GM18517 (cell line): ENCODE measurements around the gene RAB20.

Experiments used
- ATAC-seq: cut with Tn5 transposase; IDR thresholded peaks from one replicate; pipeline ENCODE4 v1.9.1; 2021; ENCODE audit warnings: mild to moderate bottlenecking, moderate library complexity; ENCODE audit not compliant: unreplicated experiment

Gene RAB20

DNA sequence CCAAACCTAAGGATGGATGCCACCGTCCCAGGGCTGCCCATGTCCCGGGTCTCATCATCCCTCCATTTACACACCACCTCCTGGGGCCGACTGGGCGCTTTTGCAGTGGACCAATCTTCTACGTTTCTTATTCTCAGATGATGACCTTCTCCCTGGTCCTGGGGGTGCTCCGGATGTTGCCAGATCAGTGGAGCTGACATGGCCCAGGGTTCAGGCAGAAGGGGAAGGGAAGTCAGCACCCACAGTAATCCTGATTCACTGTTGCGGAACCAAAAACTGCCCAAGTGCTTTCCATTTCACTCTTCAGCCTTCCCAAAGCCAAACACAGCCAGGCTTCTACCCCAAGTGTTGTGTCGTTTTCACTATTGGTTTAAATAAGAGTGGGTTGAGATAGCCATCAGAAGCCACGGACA, 29.8 kb downstream of the RAB20 start:
- ATAC-seq: no peak

DNA sequence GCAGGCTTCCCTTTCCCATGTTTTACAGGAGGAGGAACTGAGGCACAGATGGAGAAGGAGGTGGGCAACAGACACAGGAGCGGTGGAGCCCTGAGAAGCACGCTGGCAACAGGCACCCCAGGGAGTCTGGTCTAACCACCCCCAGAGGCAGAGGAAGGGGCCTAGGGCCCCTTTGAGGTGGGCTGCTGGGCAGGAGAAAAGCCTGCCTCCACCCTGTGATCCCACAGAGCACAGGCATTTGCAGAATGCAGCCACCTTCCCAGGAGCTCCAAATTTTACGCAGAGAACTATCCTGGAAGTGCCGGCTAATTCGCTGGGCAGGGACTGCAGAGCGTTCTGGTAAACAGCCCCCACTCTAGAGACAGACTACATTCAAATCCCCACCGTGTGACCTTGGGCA, 30.4 kb downstream of the RAB20 start:
- no peak for ATAC-seq

DNA sequence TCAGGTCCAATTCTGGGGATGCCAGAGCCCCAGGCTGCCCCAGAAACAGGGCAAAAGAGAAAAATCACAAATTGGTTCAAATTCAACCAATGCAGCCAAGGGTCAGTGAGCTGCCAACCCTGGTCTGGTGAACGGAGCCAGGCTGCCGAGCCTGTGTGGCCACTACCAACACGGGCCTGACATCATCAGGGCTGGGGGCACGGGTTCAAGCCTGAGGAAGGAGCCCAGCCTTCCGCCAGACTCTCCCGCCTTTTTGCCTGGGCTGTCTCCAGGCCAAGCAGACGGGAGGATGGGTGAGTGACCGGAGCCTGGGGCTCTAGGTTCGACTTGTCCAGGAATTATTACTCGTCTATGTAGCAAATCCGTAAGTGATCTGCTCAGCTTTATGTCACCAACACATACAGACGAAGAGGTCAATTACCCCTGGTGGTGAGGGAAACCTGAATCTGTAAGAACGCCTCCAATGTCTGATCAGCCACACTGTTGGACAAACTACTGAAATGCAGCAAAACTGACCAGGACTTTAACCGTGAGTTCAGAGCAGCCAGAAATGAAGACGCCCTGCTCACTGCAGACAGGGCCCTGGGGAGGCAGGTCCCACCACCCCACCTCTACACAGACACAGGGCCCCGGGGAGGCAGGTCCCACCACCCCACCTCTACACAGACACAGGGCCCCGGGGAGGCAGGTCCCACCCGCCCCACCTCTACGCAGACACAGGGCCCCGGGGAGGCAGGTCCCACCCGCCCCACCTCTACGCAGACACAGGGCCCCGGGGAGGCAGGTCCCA, 31.8 kb downstream of the RAB20 start:
- no peak for ATAC-seq

DNA sequence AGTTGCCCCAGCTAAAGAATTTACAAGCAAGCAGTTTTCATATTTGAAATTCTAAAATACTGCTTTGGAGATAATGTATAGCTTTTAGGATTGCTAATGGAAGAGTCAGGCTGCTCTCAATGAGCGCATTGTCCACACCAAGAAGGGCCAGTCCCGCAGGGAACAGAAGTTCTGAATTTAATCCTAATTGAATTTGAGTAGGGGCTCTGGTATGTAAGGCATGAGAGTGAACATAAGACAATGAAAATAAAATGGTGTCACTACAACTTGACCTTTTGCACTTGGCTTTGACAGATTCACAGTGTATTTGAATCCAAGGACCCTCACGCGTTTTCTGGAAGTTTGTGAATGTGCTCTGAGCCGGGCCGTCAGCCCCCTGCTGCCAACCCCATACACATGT, 32.6 kb downstream of the RAB20 start:
- no peak for ATAC-seq

DNA sequence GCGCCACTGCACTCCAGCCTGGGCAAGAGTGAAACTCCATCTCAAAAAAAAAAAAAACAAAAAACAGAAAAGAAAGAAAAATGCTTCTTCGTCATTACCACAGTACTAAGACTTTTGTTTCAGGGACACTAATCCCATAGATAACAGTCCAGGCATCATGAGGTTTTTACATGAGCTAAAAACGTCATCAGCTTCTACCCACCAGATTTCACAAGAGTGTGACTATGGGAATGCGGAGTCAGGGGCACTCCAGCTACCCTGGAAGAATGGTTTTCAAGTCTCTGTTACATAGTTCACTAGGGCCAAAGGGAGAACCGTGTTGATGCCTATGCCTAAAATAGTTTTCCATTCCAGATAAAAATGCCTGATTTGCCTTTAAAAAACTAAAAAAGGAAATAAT, 33.2 kb downstream of the RAB20 start:
- ATAC-seq: no peak

DNA sequence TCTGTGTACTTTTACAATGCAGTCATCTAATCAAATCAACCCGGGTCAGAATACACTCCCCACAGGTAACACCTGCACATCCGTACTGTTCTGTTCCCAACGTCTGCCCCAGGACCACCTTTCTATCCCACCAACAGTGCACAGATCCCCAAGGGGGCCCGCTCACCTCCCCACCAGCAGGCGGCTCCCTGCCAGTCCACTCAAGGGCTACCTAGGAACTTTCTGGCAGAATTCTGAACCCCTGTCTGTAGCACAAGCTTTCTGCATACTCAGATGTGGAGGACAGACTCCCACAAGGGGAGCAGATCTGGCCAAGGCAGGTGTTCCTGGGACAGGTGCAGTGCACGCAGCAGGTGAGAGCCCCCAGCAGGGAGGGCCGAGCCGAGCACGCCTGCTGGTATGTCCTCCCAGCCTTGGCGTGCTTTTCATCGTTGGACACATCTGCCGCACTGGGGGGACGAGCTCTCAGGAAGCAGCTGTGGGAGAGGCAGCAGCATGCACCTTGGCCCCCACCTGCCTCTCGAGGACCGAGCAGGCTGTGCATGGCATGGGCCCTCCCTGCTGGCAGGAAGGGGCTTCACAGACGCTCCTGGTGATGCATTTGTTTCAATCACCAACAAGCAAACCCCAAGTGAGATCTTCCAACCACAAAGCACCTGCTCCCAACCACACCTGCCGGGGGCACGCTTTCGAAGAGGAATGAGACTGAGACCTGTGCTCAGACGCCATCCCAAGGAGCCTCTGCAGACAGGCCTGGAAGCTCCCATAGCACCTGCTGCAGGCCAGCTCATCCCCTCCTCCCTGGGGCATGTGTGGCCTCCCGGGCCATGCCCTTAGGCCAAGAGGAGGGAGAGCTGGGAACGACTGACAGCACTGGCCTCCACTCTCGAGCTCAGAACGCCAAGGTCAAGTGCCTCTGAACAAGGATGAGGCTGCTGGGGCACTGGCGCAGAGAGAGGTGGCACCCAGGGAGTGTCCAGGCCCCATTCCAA, 35.9 kb downstream of the RAB20 start:
- ATAC-seq: peak; percentile 81

DNA sequence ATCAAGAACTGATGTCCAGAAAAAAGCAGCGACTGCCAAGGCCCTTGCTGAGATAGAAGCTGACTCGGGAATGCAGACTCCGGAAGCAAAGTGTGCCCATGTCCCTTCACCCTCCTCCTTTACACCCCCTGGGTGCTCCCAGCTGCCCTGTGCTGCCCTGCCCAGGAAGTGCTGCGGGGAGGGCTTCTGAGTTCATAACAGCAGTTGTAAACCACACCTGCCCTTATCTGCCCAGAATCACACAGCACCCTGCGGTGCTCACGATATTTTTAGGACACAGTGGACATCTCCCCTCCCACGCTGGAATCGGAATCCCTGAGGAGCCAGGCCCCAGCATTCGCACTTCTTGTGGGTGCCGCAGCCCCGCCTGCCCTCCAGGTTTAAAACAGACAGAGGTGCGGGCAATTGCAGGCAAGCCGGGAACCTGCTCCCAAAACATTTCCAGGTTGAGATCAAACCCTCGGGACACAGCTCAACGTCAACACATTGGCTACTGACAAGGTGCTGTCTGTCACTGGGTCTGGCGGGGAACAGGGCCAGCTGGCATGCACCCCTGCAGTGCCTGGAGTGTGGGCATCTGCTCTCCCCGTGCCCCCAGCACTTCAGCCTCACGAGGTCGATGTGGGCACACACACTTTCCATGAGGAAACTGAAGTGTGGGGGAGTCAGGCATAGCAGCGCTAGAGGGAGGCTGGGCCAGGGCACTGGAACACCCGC, 36.8 kb downstream of the RAB20 start:
- no peak for ATAC-seq

DNA sequence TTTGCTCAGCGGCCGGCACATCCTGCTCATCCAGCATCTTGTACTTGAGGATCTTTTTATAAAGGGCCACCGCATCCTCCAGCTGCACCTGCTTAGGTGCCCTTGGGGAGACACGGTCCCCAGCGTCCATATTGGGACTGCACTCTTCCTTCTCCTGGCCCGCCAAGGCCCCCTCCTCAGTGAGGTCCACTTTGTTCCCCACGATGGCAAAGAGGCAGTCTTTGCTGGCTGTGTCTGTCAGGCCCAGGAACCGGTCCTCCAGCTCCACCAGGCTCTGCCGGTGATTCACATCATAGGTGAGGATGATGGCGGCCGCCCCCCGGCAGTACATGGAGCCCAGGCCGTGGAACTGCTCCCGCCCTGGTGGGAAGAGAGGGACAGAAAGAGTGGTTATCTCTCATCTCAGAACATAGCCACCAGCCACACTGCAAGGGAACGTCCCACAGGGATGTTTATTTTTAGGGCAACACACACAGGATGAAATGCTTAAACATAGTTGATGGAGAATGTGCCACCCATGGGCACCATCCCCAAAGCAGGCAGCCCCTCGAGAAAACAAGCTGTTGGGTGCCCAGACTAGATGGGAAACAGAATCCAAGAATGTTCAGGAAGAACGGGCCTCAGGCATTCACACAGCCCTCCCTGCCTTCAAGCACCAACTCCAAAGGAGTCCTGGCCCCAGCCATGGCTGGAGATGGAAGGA, 37.5 kb downstream of the RAB20 start:
- ATAC-seq: no peak

DNA sequence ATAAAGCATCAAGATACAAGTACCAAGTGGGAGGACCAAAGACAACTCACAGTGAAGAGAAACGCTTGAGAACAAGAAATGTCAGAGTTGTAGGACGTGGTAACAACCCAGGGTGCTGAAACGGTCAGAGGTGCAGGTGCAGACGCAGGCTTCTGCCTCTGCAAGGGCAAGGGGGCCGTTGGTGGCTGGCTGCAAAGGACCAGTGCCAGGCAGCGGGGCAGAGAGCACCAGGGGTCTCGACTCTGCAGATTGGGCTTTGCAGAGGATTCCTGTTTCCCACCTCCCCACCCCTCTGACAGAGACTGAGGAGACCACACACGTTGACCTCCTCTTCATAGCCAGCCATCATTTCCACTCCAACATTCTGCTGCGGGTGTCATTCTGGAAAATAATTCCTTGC, 38.3 kb downstream of the RAB20 start:
- ATAC-seq: no peak

DNA sequence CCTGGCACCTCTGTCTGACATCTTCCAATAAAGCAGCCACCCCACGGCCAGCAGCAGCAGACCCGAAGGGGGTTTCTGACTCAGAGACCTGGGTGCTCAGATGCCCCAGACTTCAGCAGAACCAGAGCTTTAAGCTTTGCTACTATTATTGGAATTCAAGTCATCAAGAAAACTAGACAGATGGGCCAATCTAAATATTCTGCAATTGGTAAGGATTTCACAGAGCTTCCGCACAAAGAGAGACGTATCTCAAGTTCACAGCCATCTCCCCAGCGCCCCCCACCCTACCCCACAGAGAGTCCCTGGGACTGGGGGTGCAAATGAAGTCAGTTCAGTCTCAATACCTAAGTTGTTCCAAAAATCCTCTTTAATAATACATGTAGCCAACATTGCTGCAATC, 38.8 kb downstream of the RAB20 start:
- ATAC-seq: no peak

DNA sequence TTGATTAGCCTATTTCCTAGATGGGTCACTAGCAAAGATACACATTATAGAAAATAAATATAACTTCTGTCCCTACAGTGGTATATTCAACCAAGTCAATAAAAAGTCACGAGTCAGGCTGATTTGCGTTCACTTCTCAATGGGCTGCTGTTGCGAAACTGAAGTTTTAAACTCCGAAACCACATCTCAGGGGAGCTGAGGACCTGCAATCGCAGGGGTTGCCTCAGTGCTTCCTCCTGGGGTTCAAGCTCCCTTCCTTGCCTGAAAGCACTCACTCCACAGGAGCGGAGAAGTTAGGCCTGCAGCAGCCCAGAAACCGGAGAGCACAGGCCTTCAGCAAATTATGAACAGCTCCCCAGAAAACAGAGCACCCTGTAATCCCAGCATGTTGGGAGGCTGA, 39.6 kb downstream of the RAB20 start:
- no peak for ATAC-seq

DNA sequence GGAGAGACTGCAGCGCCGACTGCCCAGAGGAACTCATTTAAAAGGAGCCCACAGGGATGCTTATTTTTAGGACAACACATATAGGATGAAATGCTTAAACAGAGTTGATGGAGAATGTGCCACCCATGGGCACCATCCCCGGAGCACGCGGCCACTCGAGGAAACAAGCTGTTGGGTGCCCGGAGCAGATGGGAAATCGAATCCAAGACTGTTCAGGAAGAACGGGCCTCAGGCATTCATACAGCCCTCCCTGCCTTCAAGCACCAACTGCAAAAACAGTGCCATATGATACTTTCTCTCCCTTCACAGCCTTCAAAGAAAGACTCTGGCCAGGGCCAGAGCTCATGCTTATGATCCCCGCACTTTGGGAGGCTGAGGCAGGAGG, 40.2 kb downstream of the RAB20 start:
- no peak for ATAC-seq

DNA sequence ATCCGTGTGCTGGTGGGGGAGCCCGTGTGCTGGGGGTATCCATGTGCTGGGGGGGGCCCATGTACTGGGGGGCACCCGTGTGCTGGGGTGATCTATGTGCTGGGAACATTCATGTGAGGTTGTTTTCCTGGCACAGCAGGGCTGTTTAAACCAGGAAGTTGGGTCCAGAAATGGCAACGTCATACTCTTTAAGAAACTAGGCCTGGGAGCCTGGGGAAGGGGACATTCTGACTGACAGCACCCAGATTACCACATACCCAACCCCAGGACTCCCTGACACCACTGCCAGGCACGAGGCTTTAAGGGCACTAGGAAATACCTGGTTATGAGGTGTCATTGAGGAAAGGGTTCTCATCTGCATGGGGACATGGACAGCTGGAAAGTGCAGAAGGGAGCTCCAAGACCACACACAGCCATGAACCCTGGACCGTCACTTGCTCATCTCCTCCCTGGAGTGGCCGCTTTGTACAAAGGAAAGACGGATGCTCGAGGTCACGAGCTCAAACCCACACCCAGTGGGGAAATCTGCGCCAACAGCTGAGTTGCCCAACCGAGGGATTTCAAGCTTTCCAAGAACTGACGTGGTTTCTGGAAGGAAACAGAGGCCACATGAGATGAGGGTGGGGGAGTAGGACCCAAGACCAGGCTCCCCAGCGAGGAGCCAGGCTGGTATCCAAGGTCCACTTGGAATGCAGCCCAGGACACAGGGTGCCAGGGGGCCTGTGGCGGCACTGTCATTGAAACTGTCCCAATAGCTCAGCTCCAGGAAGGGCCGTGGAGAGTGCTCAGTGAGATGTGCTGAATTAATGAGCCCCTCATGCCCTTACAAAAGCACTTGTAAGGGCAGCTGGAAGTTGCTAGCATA, 40.9 kb downstream of the RAB20 start:
- no peak for ATAC-seq

DNA sequence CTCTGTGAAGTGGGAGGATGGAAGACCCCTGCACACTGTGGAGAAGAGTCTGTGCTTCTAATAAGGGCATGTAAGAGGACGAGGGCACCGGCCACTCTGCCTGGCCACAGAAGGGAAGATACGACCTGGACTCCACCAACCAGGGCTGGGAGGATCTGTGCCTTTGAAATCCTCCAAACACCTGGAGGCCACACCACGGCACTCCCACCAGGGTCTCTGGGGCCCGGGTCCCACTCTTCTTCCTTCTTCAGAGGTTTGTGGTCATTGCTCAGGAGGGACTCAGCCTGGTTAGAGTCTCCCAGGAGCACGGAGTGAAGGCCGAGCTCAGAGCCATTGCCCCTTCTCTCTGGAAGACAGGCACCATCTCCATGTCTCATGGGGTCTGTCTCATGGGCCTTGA, 42.0 kb downstream of the RAB20 start:
- ATAC-seq: no peak

DNA sequence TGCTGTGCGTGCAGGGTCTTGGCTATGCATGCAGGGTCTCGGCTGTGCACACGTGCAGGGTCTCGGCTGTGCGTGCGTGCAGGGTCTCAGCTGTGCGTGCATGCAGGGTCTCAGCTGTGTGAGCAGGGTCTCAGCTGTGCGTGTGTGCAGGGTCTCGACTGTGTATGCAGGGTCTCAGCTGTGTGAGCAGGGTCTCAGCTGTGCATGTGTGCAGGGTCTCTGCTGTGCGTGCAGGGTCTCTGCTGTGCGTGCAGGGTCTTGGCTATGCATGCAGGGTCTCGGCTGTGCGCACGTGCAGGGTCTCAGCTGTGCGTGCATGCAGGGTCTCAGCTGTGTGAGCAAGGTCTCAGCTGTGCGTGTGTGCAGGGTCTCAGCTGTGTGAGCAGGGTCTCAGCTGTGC, 42.5 kb downstream of the RAB20 start:
- no peak for ATAC-seq

DNA sequence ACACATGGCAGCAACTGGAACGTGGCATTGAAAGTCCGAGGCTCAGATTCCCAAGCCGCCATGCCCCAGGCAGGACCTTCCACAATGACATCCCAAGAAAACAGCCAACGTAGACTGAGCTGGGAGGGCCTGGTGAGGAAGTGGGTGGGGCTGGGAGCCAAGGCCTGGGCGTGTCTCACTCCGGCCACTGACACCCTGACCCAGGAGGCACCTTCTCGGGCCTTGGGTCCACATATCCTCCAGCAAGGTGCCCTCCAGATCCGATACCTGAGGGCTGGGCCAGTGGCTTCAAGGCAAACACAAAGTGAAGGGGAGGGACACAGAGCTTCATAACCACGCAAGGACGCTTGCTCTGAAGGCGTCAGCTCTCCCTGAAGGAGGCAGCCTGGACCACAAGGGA, 43.0 kb downstream of the RAB20 start:
- ATAC-seq: no peak

DNA sequence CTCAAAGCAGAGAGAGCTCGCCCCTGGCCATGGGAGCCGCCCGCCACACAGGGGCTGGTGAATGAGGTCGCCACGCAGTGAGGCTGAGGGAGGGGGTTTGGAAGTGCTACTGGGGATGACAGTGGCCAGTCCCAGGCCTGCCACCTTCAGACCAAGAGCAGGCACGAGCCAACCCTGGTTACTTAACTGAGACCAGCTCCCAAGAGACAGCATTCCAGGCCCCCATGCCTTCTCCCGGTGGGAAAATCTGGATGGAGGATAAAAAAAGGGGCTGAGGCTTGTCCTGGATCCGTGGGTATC, 43.3 kb downstream of the RAB20 start:
- ATAC-seq: no peak

DNA sequence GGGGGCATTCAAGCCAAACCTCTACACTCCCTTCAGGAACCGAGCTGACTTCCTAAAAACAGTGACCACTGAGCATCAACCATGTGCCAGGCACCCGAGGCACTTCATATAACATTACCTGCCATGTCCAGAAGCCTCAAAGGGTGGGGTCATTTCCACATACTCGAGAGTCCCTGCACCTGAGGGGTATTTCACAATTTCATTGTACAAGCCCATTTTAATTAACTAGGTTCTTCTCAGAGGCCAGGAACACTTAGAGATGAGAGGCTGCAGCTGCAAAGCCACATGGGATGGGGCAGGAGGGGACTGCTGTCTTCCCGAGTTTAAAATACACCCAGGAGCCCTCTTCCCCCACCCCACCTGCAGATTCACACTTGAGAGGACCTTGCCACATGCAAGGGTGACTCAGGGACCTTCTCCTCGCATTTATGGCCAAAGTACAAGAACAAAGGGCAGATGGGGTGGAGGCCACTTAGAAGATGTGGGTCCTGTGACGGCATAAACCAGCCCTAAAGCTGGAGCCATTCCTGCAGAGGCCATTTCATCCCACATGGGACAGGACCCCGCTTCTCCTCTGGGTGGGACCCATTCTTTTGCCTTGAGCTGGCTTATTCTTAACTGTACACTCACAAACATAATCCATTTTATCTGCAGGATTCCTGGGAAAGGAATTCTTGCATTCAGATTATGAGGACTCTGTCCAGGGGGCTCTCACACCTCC, 43.9 kb downstream of the RAB20 start:
- no peak for ATAC-seq

DNA sequence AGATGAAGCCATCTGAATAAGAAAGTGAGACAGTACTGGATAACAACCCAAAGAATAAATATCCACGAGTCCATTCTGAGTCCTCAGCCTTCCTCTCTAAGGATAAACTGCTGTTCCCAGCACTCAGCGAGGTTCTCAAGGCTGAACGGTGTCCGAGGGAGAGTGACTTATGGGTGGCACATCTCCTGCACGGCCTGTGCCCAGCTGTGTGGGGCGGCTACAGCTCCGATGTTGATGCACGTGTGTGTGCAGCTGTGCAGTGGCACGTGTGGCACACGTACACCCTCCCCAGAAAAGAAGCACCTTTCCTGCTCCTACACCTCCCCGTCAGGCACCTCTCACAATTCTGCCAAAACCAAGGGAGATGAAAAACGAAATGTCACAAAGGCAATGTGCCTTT, 45.0 kb downstream of the RAB20 start:
- no peak for ATAC-seq
